Inferior parietal cortex (tissue), 1 donor: ENCODE measurements around the gene MYH14.

Experiments used
- DNase-seq: peaks from one replicate; pipeline ENCODE4 v3.0.0-alpha.2; 2016; ENCODE audit errors: extremely low spot score

Gene MYH14

DNA sequence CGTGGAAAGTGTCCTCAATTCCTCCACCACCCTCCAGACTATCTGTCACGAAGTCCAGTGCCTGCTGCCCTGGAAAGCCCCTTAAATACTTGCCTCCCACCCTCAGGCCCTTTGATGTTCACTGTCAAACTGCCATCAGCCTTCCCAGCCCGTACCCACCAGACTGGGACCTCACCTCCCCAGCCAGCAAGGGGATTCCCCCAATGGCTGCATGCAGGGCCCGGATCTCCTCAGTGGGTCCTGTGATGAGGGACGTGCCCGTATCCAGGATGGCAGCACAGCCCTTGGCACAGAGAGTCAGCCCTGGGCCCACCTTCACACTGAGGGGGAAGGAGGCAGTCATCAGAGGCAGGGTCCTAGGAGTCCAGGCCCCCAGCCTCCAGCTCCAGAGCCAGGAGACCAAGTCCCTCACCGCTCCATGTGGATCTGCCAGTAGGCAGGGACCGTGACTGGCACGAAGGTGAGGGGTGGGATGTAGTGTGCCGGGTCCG, 156.0 kb downstream of the MYH14 start:
- DNase-seq: no peak
